ENCODE data around the gene ARMC3. TPM values are rescaled to one million over a fixed set of nuclear protein-coding genes. Genes with fewer than 3 reads are reported as not detected.

ARMC3 gene
- total and polyA plus RNA-seq, 9 of the 15 experiments (the other 6 are each of a cell fraction or from before 2014, with no cell fraction given) = 0.33 to 1.1 (median 0.62) TPM

GRCh38 chr10:23065181-23065948 is 137.5 kb downstream of the ARMC3 start (continued):
- no peak for TF ChIP-seq CHD7 (IDR thresholded peaks at IDR 0.05; ENCODE audit: low read depth, low read length)
- no peak for TF ChIP-seq ZSCAN32 (CRISPR knock-in tag; IDR thresholded peaks at IDR 0.05)
- no peak for TF ChIP-seq JUN (IDR thresholded peaks at IDR 0.05; ENCODE audit: borderline replicate concordance, low read depth, low read length)
- TF ChIP-seq JUN (CRISPR knock-in tag; IDR thresholded peaks at IDR 0.05; ENCODE audit: borderline replicate concordance) = no peak
- no peak for TF ChIP-seq STAG1 (CRISPR knock-in tag; IDR thresholded peaks at IDR 0.05; ENCODE audit: borderline replicate concordance)
- TF ChIP-seq PHB (CRISPR knock-in tag; IDR thresholded peaks at IDR 0.05) = no peak
- TF ChIP-seq TBP (optimal IDR thresholded peaks at IDR 0.05; ENCODE audit: low read depth, low read length) = no peak
- TF ChIP-seq RAD51 (IDR thresholded peaks at IDR 0.05; ENCODE audit: borderline replicate concordance, low read depth) = peak; percentile 58; the same call in 1 of the 2 replicates
- no peak for TF ChIP-seq MEF2D (tag; conservative IDR thresholded peaks at IDR 0.05; ENCODE audit: low read depth)

All from K562 (cell line).